Activated CD4-positive, alpha-beta memory T cell treated with anti-CD3 and anti-CD28 coated beads, Interleukin-2, amount 10 ng/mL, durations not matched to agents 7 days and 5 days (primary cell): ENCODE results near the gene NFASC. TPM values are rescaled to one million over a fixed set of nuclear protein-coding genes. Genes with fewer than 3 reads are reported as not detected.

Experiments used
- CTCF ChIA-PET: fragments of 350-600 bp; sonication (Branson Sonifier 250); formaldehyde crosslinking; loops from one replicate; lab custom pipeline; 2021; ENCODE audit warnings: antibody characterized with exemption, inconsistent platforms; lab: Charles Lee
- POLR2A ChIA-PET: fragments of 350-600 bp; sonication (Branson Sonifier 250); formaldehyde crosslinking; loops from one replicate; lab custom pipeline; 2021; ENCODE audit warnings: antibody characterized with exemption; lab: Charles Lee
- DNase-seq: peaks from one replicate; pipeline ENCODE4 v3.0.0-alpha.2; 2020
- H3K27ac Mint-ChIP-seq: one replicate; pipeline ENCODE4 v1.8.0; 2021; ENCODE audit warnings: mild to moderate bottlenecking, mixed read lengths
- H3K27me3 Mint-ChIP-seq: one replicate; pipeline ENCODE4 v1.8.0; 2021; ENCODE audit warnings: mixed read lengths
- H3K36me3 Mint-ChIP-seq: one replicate; pipeline ENCODE4 v1.8.0; 2021; ENCODE audit warnings: low read depth, mixed read lengths
- H3K4me1 Mint-ChIP-seq: one replicate; pipeline ENCODE4 v1.8.0; 2021; ENCODE audit warnings: mixed read lengths
- H3K4me3 Mint-ChIP-seq: one replicate; pipeline ENCODE4 v1.8.0; 2021; ENCODE audit warnings: mild to moderate bottlenecking, mixed read lengths
- H3K9me3 Mint-ChIP-seq: one replicate; pipeline ENCODE4 v1.8.0; 2021; ENCODE audit warnings: mixed read lengths
- total RNA-seq, 2 experiments: library from RNA; stranded (reverse); gene quantifications; one replicate each; pipeline ENCODE4 v1.2.3, GENCODE V29; 2021

The NFASC gene
- total RNA-seq, 2 experiments from 2014 or later: 0.10 to 0.40 TPM

- DNase-seq: no peak
- H3K9me3 Mint-ChIP-seq: no peaks in the 10 kb centered on the region
- CTCF ChIA-PET: no interaction called here
- H3K4me1 Mint-ChIP-seq: no peaks in the 10 kb centered on the region
- H3K4me3 Mint-ChIP-seq: no peak overlapping the region
- POLR2A ChIA-PET: no interaction called here
- H3K27me3 Mint-ChIP-seq: no peaks in the 10 kb centered on the region
- no peak overlapping the region for H3K27ac Mint-ChIP-seq
- no peaks in the 10 kb centered on the region for H3K36me3 Mint-ChIP-seq
These were observed 185.5 kb downstream of the NFASC start for GRCh38 chr1:205056188-205056611.

DNA sequence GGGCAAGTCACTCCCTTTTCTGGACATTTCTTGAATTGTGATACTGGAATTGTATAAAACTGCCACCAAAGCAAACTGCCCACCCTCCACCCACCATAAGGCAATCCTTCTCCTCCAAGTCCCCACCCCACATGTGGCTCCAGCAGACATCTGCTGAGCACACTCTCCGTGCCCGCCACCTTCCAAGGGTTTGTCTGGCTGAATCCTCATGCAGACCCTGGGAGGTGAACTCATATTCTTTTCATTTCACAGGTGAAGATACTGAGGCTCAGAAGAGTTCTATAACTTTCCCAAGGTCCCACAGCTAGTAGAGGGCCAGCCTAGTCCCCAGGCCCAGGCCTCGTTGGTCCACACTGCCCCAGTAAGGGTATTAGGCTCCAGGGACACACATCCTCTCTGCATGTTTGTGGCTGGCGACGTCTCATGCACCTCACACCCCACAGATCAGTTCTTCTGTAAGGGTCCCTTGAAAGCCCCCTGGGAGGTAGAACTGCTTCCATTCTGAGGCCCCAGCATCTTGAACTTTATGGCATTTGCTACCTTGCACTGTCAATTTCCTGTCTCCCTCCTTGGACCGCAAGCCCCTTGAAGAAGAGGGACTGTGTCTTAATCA lies 186.4 kb downstream of the NFASC start:
- H3K4me3 Mint-ChIP-seq: no peak overlapping the region
- no peak for DNase-seq
- H3K9me3 Mint-ChIP-seq: no peaks in the 10 kb centered on the region
- no peaks in the 10 kb centered on the region for H3K27me3 Mint-ChIP-seq
- POLR2A ChIA-PET: no interaction called here
- no peaks in the 10 kb centered on the region for H3K4me1 Mint-ChIP-seq
- H3K36me3 Mint-ChIP-seq: no peaks in the 10 kb centered on the region
- CTCF ChIA-PET: no interaction called here
- no peak overlapping the region for H3K27ac Mint-ChIP-seq

GRCh38 chr1:205057808-205058575 lies 187.3 kb downstream of the NFASC start:
- Mint-ChIP-seq H3K4me3 (no peak overlapping the region), H3K27ac (no peak overlapping the region), H3K36me3 (no peaks in the 10 kb centered on the region), H3K4me1 (no peaks in the 10 kb centered on the region), H3K9me3 (no peaks in the 10 kb centered on the region), H3K27me3 (no peaks in the 10 kb centered on the region)
- CTCF ChIA-PET: no interaction called here
- no peak for DNase-seq
- POLR2A ChIA-PET: no interaction called here

- H3K36me3 Mint-ChIP-seq: no peaks in the 10 kb centered on the region
- H3K27me3 Mint-ChIP-seq: no peaks in the 10 kb centered on the region
- no peaks in the 10 kb centered on the region for H3K9me3 Mint-ChIP-seq
- ChIA-PET CTCF (no interaction called here), POLR2A (no interaction called here)
- H3K27ac Mint-ChIP-seq: no peak overlapping the region
- H3K4me1 Mint-ChIP-seq: no peaks in the 10 kb centered on the region
- H3K4me3 Mint-ChIP-seq: no peak overlapping the region
- no peak for DNase-seq
These were observed 188.2 kb downstream of the NFASC start for GRCh38 chr1:205058853-205059252.

- Mint-ChIP-seq H3K36me3 (no peaks in the 10 kb centered on the region), H3K4me1 (no peaks in the 10 kb centered on the region), H3K4me3 (no peak overlapping the region), H3K27ac (no peak overlapping the region), H3K27me3 (no peaks in the 10 kb centered on the region), H3K9me3 (no peaks in the 10 kb centered on the region)
- CTCF ChIA-PET: interaction anchor here (0.6 to 4.4 kb wide), 3 partner anchors 17 to 195 kb away, joined by 3 to 34 read pairs (median 3); no protein-coding TSS in a partner anchor
- no peak for DNase-seq
- POLR2A ChIA-PET: no interaction called here
These were observed 189.0 kb downstream of the NFASC start for GRCh38 chr1:205059660-205060059.

DNA sequence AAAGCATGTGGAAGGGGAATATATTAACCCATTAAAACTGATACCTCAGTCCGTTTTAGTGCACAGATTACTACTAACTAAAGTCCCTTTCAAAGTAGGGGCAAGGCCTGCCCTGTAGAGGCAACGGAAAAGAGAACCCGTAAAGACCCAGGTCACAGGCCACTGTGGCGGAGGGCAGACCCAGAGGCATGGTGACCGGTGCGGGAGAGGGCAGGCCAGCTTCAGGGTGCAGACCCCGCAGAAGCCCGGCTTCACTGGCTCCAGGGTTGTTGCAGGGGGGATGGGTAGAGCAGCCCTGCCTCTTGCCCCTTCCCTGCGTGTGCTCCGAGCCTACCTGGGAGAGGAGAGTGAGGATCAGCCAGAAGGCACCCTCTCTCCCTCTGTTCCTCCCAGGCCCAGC lies 190.1 kb downstream of the NFASC start:
- ChIA-PET CTCF (interaction anchor here (0.7 to 4.4 kb wide), 20 partner anchors 8 to 230 kb away, joined by 3 to 70 read pairs (median 12); partner anchors contain the start of gene TMCC2), POLR2A (no interaction called here)
- H3K27me3 Mint-ChIP-seq: no peaks in the 10 kb centered on the region
- no peaks in the 10 kb centered on the region for H3K36me3 Mint-ChIP-seq
- H3K4me3 Mint-ChIP-seq: no peak overlapping the region
- DNase-seq: no peak
- no peak overlapping the region for H3K27ac Mint-ChIP-seq
- H3K4me1 Mint-ChIP-seq: no peaks in the 10 kb centered on the region
- no peaks in the 10 kb centered on the region for H3K9me3 Mint-ChIP-seq

DNA sequence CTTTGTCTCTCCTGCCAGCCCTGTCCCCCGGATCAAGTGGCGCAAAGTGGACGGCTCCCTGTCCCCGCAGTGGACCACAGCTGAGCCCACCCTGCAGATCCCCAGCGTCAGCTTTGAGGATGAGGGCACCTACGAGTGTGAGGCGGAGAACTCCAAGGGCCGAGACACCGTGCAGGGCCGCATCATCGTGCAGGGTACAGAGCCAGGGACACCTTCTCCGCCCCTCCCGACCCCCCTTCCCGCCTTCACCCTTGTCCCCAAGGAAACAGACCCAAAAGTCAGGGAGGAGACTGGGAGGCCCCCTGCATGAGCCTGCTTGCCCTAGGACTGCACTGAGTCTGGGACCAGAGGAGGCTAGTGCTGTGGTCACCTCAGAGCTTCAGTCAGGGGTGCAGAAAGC lies 190.6 kb downstream of the NFASC start:
- POLR2A ChIA-PET: interaction anchor here (1.6 kb wide), 1 partner anchor 14 kb away, joined by 5 read pairs; no protein-coding TSS in a partner anchor

GRCh38 chr1:205061665-205062069 lies 191.0 kb downstream of the NFASC start:
- POLR2A ChIA-PET: interaction anchor here (1.6 kb wide), 1 partner anchor 14 kb away, joined by 5 read pairs; no protein-coding TSS in a partner anchor
- CTCF ChIA-PET: interaction anchor here (0.6 to 4.4 kb wide), 59 partner anchors 9 to 379 kb away, joined by 3 to 70 read pairs (median 5); partner anchors contain the start of genes TMCC2 and TMEM81

More for the DNA sequence above, 190.6 kb downstream of the NFASC start:
- no peaks in the 10 kb centered on the region for H3K4me1 Mint-ChIP-seq
- H3K27ac Mint-ChIP-seq: no peak overlapping the region
- CTCF ChIA-PET: interaction anchor here (0.7 to 4.4 kb wide), 55 partner anchors 9 to 380 kb away, joined by 3 to 70 read pairs (median 5); partner anchors contain the start of genes TMCC2 and TMEM81
- DNase-seq: no peak
- H3K4me3 Mint-ChIP-seq: no peak overlapping the region
- H3K36me3 Mint-ChIP-seq: no peaks in the 10 kb centered on the region
- no peaks in the 10 kb centered on the region for H3K9me3 Mint-ChIP-seq
- no peaks in the 10 kb centered on the region for H3K27me3 Mint-ChIP-seq

DNA sequence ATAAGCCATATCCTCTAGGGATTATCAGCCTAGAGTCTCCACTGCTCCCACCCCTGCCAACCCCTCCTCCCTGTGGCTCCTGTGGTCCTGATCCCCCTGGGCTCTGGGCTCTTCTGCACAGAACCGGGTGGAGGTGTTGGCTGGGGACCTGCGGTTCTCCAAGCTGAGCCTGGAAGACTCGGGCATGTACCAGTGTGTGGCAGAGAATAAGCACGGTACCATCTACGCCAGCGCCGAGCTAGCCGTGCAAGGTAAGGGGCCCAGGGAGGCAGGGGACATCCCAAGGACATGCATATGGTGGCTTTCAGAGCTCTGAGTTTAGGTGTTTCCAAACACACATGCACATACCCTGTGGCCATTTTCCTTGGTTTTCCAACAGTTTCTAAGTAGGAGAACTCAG lies 191.7 kb downstream of the NFASC start:
- Mint-ChIP-seq H3K9me3 (no peaks in the 10 kb centered on the region), H3K4me3 (no peak overlapping the region), H3K27me3 (no peaks in the 10 kb centered on the region), H3K4me1 (no peaks in the 10 kb centered on the region), H3K36me3 (no peaks in the 10 kb centered on the region), H3K27ac (no peak overlapping the region)
- DNase-seq: no peak
- POLR2A ChIA-PET: interaction anchor here (1.6 kb wide), 1 partner anchor 13 kb away, joined by 5 read pairs; no protein-coding TSS in a partner anchor
- CTCF ChIA-PET: interaction anchor here (0.5 to 4.4 kb wide), 31 partner anchors 9 to 379 kb away, joined by 3 to 70 read pairs (median 7); partner anchors contain the start of gene TMEM81

More at GRCh38 chr1:205061665-205062069, 191.0 kb downstream of the NFASC start:
- Mint-ChIP-seq H3K27me3 (no peaks in the 10 kb centered on the region), H3K9me3 (no peaks in the 10 kb centered on the region), H3K4me3 (no peak overlapping the region), H3K4me1 (no peaks in the 10 kb centered on the region), H3K27ac (no peak overlapping the region), H3K36me3 (no peaks in the 10 kb centered on the region)
- DNase-seq: peak; percentile 76

DNA sequence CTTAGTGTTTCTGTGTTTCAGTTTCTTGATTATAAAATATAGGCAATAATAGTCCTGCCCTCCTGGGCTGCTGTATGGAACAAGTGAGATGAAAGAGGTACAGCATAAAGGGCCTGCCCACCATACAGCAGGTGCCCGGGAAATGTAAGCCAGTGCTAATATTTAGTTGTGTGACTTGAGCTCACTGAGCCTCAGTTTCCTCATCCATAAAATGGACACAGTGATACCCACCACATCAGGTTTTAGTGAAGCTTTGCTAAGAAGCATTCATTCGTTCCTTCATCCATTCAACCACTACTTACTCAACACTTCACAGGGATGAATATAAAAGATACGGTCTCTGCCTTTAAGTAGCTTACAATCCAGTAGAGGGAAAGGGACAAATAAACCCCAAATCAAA lies 192.2 kb downstream of the NFASC start:
- Mint-ChIP-seq H3K4me3 (no peak overlapping the region), H3K4me1 (no peaks in the 10 kb centered on the region), H3K36me3 (no peaks in the 10 kb centered on the region), H3K27ac (no peak overlapping the region), H3K27me3 (no peaks in the 10 kb centered on the region), H3K9me3 (no peaks in the 10 kb centered on the region)
- POLR2A ChIA-PET: interaction anchor here (1.6 kb wide), 1 partner anchor 12 kb away, joined by 5 read pairs; no protein-coding TSS in a partner anchor
- CTCF ChIA-PET: interaction anchor here (0.7 to 4.4 kb wide), 12 partner anchors 10 to 263 kb away, joined by 3 to 70 read pairs (median 14); partner anchors contain the start of gene TMEM81
- no peak for DNase-seq

GRCh38 chr1:205064301-205064700 lies 193.6 kb downstream of the NFASC start:
- Mint-ChIP-seq H3K36me3 (no peaks in the 10 kb centered on the region), H3K27me3 (no peaks in the 10 kb centered on the region), H3K9me3 (no peaks in the 10 kb centered on the region), H3K27ac (no peak overlapping the region), H3K4me3 (no peak overlapping the region), H3K4me1 (no peaks in the 10 kb centered on the region)
- CTCF ChIA-PET: interaction anchor here (1.4 to 4.4 kb wide), 3 partner anchors 8 to 190 kb away, joined by 3 to 70 read pairs (median 34); no protein-coding TSS in a partner anchor
- no peak for DNase-seq
- POLR2A ChIA-PET: no interaction called here

GRCh38 chr1:205064741-205065316 lies 194.2 kb downstream of the NFASC start:
- Mint-ChIP-seq H3K4me1 (no peaks in the 10 kb centered on the region), H3K36me3 (no peaks in the 10 kb centered on the region), H3K9me3 (no peaks in the 10 kb centered on the region), H3K27me3 (no peaks in the 10 kb centered on the region), H3K27ac (no peak overlapping the region), H3K4me3 (no peak overlapping the region)
- ChIA-PET CTCF (no interaction called here), POLR2A (no interaction called here)
- DNase-seq: no peak
